ENCODE data around the gene STK32B.

The STK32B gene

GRCh38 chr4:5463936-5464650 lies 412.8 kb downstream of the STK32B start:
- TF ChIP-seq CEBPB (IDR thresholded peaks at IDR 0.05) (no peak), EGR1 (IDR thresholded peaks at IDR 0.05) (no peak)

- TF ChIP-seq TEAD4 (IDR thresholded peaks at IDR 0.05) (no peak), EGR1 (IDR thresholded peaks at IDR 0.05) (no peak), CREB1 (IDR thresholded peaks at IDR 0.05; ENCODE audit: low read depth) (no peak), ZBTB7A (IDR thresholded peaks at IDR 0.05; ENCODE audit: low read depth) (no peak), EP300 (IDR thresholded peaks at IDR 0.05; ENCODE audit: borderline replicate concordance) (no peak), CEBPB (IDR thresholded peaks at IDR 0.05) (no peak), NFIC (IDR thresholded peaks at IDR 0.05) (no peak), RAD21 (IDR thresholded peaks at IDR 0.05; ENCODE audit: low read depth) (no peak), TCF12 (IDR thresholded peaks at IDR 0.05; ENCODE audit: low read depth) (no peak), FOXM1 (IDR thresholded peaks at IDR 0.05; ENCODE audit: borderline replicate concordance, low read depth) (no peak), YY1 (IDR thresholded peaks at IDR 0.05; ENCODE audit: low read depth) (no peak), REST (IDR thresholded peaks at IDR 0.05; ENCODE audit: low read depth) (no peak), TAF1 (IDR thresholded peaks at IDR 0.05; ENCODE audit: low read depth) (no peak)
- TF ChIP-seq, protein P1, sequence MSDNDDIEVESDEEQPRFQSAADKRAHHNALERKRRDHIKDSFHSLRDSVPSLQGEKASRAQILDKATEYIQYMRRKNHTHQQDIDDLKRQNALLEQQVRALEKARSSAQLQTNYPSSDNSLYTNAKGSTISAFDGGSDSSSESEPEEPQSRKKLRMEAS (IDR thresholded peaks at IDR 0.05): no peak
- TF ChIP-seq, protein P2, sequence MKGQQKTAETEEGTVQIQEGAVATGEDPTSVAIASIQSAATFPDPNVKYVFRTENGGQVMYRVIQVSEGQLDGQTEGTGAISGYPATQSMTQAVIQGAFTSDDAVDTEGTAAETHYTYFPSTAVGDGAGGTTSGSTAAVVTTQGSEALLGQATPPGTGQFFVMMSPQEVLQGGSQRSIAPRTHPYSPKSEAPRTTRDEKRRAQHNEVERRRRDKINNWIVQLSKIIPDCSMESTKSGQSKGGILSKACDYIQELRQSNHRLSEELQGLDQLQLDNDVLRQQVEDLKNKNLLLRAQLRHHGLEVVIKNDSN (IDR thresholded peaks at IDR 0.05): no peak
Observed at GRCh38 chr4:5465529-5465928, 414.2 kb downstream of the STK32B start.

GRCh38 chr4:5465956-5466355 lies 414.7 kb downstream of the STK32B start:
- TF ChIP-seq TCF12 (IDR thresholded peaks at IDR 0.05; ENCODE audit: low read depth) (no peak), CREB1 (IDR thresholded peaks at IDR 0.05; ENCODE audit: low read depth) (no peak)

- TF ChIP-seq EGR1 (IDR thresholded peaks at IDR 0.05) (no peak), NFIC (IDR thresholded peaks at IDR 0.05) (no peak), YY1 (IDR thresholded peaks at IDR 0.05; ENCODE audit: low read depth) (no peak), TAF1 (IDR thresholded peaks at IDR 0.05; ENCODE audit: low read depth) (no peak), TCF12 (IDR thresholded peaks at IDR 0.05; ENCODE audit: low read depth) (no peak), TEAD4 (IDR thresholded peaks at IDR 0.05) (no peak)
- TF ChIP-seq, protein P1 (IDR thresholded peaks at IDR 0.05): no peak
Observed at GRCh38 chr4:5467111-5467510, 415.8 kb downstream of the STK32B start.

GRCh38 chr4:5469151-5469775 lies 418.0 kb downstream of the STK32B start:
- no peak for TF ChIP-seq NFIC (IDR thresholded peaks at IDR 0.05)
- TF ChIP-seq, protein P2 (IDR thresholded peaks at IDR 0.05): no peak
- TF ChIP-seq, protein P1 (IDR thresholded peaks at IDR 0.05): no peak
- TF ChIP-seq EGR1 (IDR thresholded peaks at IDR 0.05): no peak
- no peak for TF ChIP-seq YY1 (IDR thresholded peaks at IDR 0.05; ENCODE audit: low read depth)
- TF ChIP-seq TEAD4 (IDR thresholded peaks at IDR 0.05): no peak
- TF ChIP-seq REST (IDR thresholded peaks at IDR 0.05; ENCODE audit: low read depth): no peak
- no peak for TF ChIP-seq RAD21 (IDR thresholded peaks at IDR 0.05; ENCODE audit: low read depth)
- no peak for TF ChIP-seq EP300 (IDR thresholded peaks at IDR 0.05; ENCODE audit: borderline replicate concordance)
- no peak for TF ChIP-seq TAF1 (IDR thresholded peaks at IDR 0.05; ENCODE audit: low read depth)
- TF ChIP-seq TCF12 (IDR thresholded peaks at IDR 0.05; ENCODE audit: low read depth): no peak
- TF ChIP-seq CREB1 (IDR thresholded peaks at IDR 0.05; ENCODE audit: low read depth): no peak
- no peak for TF ChIP-seq ZBTB7A (IDR thresholded peaks at IDR 0.05; ENCODE audit: low read depth)
- TF ChIP-seq FOXM1 (IDR thresholded peaks at IDR 0.05; ENCODE audit: borderline replicate concordance, low read depth): no peak
- TF ChIP-seq CEBPB (IDR thresholded peaks at IDR 0.05): no peak

GRCh38 chr4:5469861-5470260 lies 418.6 kb downstream of the STK32B start:
- TF ChIP-seq CREB1 (IDR thresholded peaks at IDR 0.05; ENCODE audit: low read depth): no peak
- no peak for TF ChIP-seq RAD21 (IDR thresholded peaks at IDR 0.05; ENCODE audit: low read depth)
- TF ChIP-seq, protein P1 (IDR thresholded peaks at IDR 0.05): no peak
- TF ChIP-seq EP300 (IDR thresholded peaks at IDR 0.05; ENCODE audit: borderline replicate concordance): no peak
- no peak for TF ChIP-seq TEAD4 (IDR thresholded peaks at IDR 0.05)
- TF ChIP-seq NFIC (IDR thresholded peaks at IDR 0.05): no peak
- no peak for TF ChIP-seq CEBPB (IDR thresholded peaks at IDR 0.05)
- TF ChIP-seq TAF1 (IDR thresholded peaks at IDR 0.05; ENCODE audit: low read depth): no peak
- no peak for TF ChIP-seq TCF12 (IDR thresholded peaks at IDR 0.05; ENCODE audit: low read depth)

Measured in Ishikawa (cell line).